NOMO-1 treated with dmso at 0.1 percent for 144 hours (cell line): Measurements from ENCODE around the gene ARID3C.
"Not testable (repeated sequence)": the region's sequence is repeated elsewhere in the genome, so short reads cannot be mapped to it uniquely, and the experiment has no call there.

Experiments
- DNase-seq: peaks from one replicate; lab custom pipeline; 2025; ENCODE audit not compliant: unreplicated experiment; lab: John Stamatoyannopoulos, UW

Gene ARID3C

GRCh38 chr9:34652602-34653000 is 23.7 kb upstream of the ARID3C start:
- no peak for DNase-seq

GRCh38 chr9:34651876-34652601 is 23.2 kb upstream of the ARID3C start, which contains the start of gene IL11RA:
Gene IL11RA, plus strand, starts transcription at chr9:34652185. Its CDS starts 3,033 bp downstream, at chr9:34655218.
- DNase-seq: peak; percentile 94

GRCh38 chr9:34651321-34651720 is 22.5 kb upstream of the ARID3C start:
- no peak for DNase-seq

- DNase-seq: no peak
Measured at GRCh38 chr9:34650816-34651215, 21.9 kb upstream of the ARID3C start.

GRCh38 chr9:34648673-34649072 is 19.8 kb upstream of the ARID3C start:
- no peak for DNase-seq

GRCh38 chr9:34647651-34648050 is 18.8 kb upstream of the ARID3C start:
- no peak for DNase-seq

GRCh38 chr9:34647084-34647403 is 18.2 kb upstream of the ARID3C start:
- no peak for DNase-seq

GRCh38 chr9:34646211-34647083 is 17.6 kb upstream of the ARID3C start, which contains the start of gene GALT:
Gene GALT, plus strand, starts transcription at chr9:34646675. Its CDS starts 30 bp downstream, at chr9:34646705.
- peak; percentile 93 for DNase-seq

- DNase-seq: no peak
Measured at GRCh38 chr9:34644766-34645314, 16.0 kb upstream of the ARID3C start.

GRCh38 chr9:34642679-34643078 is 13.8 kb upstream of the ARID3C start:
- no peak for DNase-seq

- DNase-seq: not testable (repeated sequence)
Measured at GRCh38 chr9:34639322-34639721, 10.5 kb upstream of the ARID3C start.

GRCh38 chr9:34638138-34638445 is 9.2 kb upstream of the ARID3C start:
- no peak for DNase-seq

GRCh38 chr9:34637356-34638137 is 8.7 kb upstream of the ARID3C start, which contains the start of gene SIGMAR1:
Gene SIGMAR1, minus strand, starts transcription at chr9:34637787. Its CDS starts 90 bp downstream, at chr9:34637697.
- peak; percentile 95 for DNase-seq

- no peak for DNase-seq
Measured at GRCh38 chr9:34636791-34637355, 8.0 kb upstream of the ARID3C start.

GRCh38 chr9:34635556-34635955 is 6.7 kb upstream of the ARID3C start:
- no peak for DNase-seq

- no peak for DNase-seq
Measured at GRCh38 chr9:34634551-34635248, 5.8 kb upstream of the ARID3C start.

GRCh38 chr9:34633851-34634550 is 5.1 kb upstream of the ARID3C start:
- DNase-seq: peak; percentile 53

GRCh38 chr9:34633166-34633565 is 4.3 kb upstream of the ARID3C start:
- no peak for DNase-seq

- DNase-seq: no peak
Measured at GRCh38 chr9:34630402-34631154, 1.7 kb upstream of the ARID3C start.
